Adrenal gland (tissue), 12 donors: ENCODE data around the gene KIF19. TPM values are rescaled to one million over a fixed set of nuclear protein-coding genes. Genes with fewer than 3 reads are reported as not detected.

Source experiments
- DNase-seq, 7 donors: peaks; one replicate each; pipeline ENCODE4 v3.0.0-alpha.2; 2019 to 2020
- H3K27ac ChIP-seq, 5 donors: fragments of 200-600 bp; sonication (generic) in 4 of 5; 1 replicate in 3 of 5; 2 replicates in 2 of 5; pipeline versions ENCODE4 v1.5.1 to v1.8.0; 2016 to 2020; ENCODE audit warnings: mild to moderate bottlenecking in 1 of 5
- H3K27me3 ChIP-seq: fragments of 200-600 bp; 2 replicates; pipeline ENCODE4 v1.8.0; 2021
- H3K36me3 ChIP-seq, 2 donors: fragments of 200-600 bp; replicated peaks in 1 of 2; 1 replicate in 1 of 2; 2 replicates in 1 of 2; pipeline versions ENCODE4 v1.5.1 to v1.8.0; 2018 to 2022
- H3K4me1 ChIP-seq, 2 donors: fragments of 200-600 bp; replicated peaks in 1 of 2; 1 replicate in 1 of 2; 2 replicates in 1 of 2; pipeline versions ENCODE4 v1.5.1 to v1.8.0; 2018 to 2021
- H3K4me3 ChIP-seq, 4 donors: fragments of 200-600 bp; sonication (generic) in 3 of 4; one replicate each; pipeline ENCODE4 v1.5.1; 2016 to 2018
- H3K9me3 ChIP-seq, 3 donors: fragments of 200-600 bp; sonication (generic) in 1 of 3; replicated peaks in 1 of 3; 1 replicate in 2 of 3; 2 replicates in 1 of 3; pipeline versions ENCODE4 v1.5.1 to v1.8.0; 2016 to 2021
- POLR2A ChIP-seq, 2 donors: fragments of 450-650 bp; IDR thresholded peaks; one replicate each; pipeline ENCODE4 v1.6.1; 2017; ENCODE audit warnings: antibody characterized with exemption in 2 of 2, mild to moderate bottlenecking in 2 of 2, moderate library complexity in 1 of 2
- WGBS, 4 donors: extraction: QIAGEN DNeasy Blood & Tissue Kit in 2 of 4; methylation state at CpG; one replicate each; pipeline versions ENCODE4 v1.1.5 to v1.1.7; 2013 to 2017; 5-methylcytosine and 5-hydroxymethylcytosine counted together
- intact Hi-C, 2 donors: fragments of 100-400 bp; cut with DNase I; formaldehyde crosslinking; loops; one replicate each; pipeline versions ENCODE4 v1.14.1 to v1.15.0; 2022 to 2023
- polyA plus RNA-seq, 3 donors: library from polyadenylated mRNA; stranded (reverse); fragments of 200-250 nt in 2 of 3; fragments of 350-450 nt in 1 of 3; fragmentation: Illumina TruSeq in 1 of 3; extraction: RNeasy Lipid Tissue Mini Kit (QIAGEN cat#74804) in 1 of 3; gene quantifications; one replicate each; pipeline ENCODE4 v1.2.3, GENCODE V29; 2013 to 2014
- total RNA-seq, 9 donors: library from RNA; depleted of rRNA in 4 of 9; stranded (reverse); fragments of >200 nt in 4 of 9; fragments of 120-200 nt in 1 of 9; fragmentation: NEBNext Ultra II Directional in 1 of 9; extraction: Animal tissue kit (Norgen Biotek cat#: 25700) in 1 of 9; gene quantifications; one replicate each; pipeline versions ENCODE4 v1.1.0 to v1.2.4, GENCODE V29; 2013 to 2023
- TF ChIP-seq, protein P1 (sequence below), 6 experiments: fragments of 450-650 bp in 4 of 6; fragments of 200-600 bp in 2 of 6; sonication (generic) in 1 of 6; IDR thresholded peaks; 1 replicate in 5 of 6; 2 replicates in 1 of 6; pipeline versions ENCODE4 v1.5.1 to v1.8.0; 2016 to 2021; ENCODE audit warnings: antibody characterized with exemption in 6 of 6, mild to moderate bottlenecking in 2 of 6, moderate library complexity in 1 of 6
- donor health status: healthy with polysubstance abuse.
- donor health status: Bipolar disorder and iron deficiency.
- donor health status: DM: yes; HTN: yes; CAD: no.
- donor health status: DM: no; HTN: no; CAD: no.
- donor health status: DM: no; HTN: no; CAD: no.
- donor health status: DM: yes; HTN: yes; CAD: no.

Gene KIF19
- total and polyA plus RNA-seq, 12 donors, result 0.06 to 1.7 (median 0.30) TPM; not detected in 2

DNA sequence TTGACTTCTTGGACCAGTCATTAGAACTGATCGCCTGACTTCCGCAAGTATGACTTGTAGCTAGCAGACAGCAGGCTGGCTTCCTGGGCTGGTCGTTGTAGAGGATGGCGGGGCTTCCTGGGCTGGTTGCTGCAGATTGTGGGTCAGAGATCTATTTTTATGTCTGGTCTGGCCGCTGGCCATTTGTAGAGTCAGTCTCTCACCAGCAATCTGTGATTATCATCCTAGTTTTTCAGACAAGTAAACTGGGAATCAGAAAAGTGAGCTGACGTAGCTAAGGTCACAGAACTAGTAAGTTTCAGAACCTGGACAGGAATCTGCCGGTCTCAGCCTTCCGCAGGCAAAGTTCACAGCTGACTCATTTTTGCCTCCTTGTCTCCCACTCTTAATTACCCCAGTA, 60.4 kb downstream of the KIF19 start:
- WGBS, 4 donors, result 13 to 36% (median 30%) methylated on average over 8 of the region's 8 CpGs
- Histone ChIP-seq H3K4me1 (peaks cover 0 to 5% of the 10 kb centered on the region in 2 donors), H3K27ac (peak overlapping the region in 1 of 5 donors; percentile 63), H3K4me3 (no peak overlapping the region), H3K27me3 (no peaks in the 10 kb centered on the region), H3K9me3 (no peaks in the 10 kb centered on the region), H3K36me3 (no peaks in the 10 kb centered on the region)
- TF ChIP-seq POLR2A (IDR thresholded peaks at IDR 0.05), result no peak
- TF ChIP-seq, protein P1, sequence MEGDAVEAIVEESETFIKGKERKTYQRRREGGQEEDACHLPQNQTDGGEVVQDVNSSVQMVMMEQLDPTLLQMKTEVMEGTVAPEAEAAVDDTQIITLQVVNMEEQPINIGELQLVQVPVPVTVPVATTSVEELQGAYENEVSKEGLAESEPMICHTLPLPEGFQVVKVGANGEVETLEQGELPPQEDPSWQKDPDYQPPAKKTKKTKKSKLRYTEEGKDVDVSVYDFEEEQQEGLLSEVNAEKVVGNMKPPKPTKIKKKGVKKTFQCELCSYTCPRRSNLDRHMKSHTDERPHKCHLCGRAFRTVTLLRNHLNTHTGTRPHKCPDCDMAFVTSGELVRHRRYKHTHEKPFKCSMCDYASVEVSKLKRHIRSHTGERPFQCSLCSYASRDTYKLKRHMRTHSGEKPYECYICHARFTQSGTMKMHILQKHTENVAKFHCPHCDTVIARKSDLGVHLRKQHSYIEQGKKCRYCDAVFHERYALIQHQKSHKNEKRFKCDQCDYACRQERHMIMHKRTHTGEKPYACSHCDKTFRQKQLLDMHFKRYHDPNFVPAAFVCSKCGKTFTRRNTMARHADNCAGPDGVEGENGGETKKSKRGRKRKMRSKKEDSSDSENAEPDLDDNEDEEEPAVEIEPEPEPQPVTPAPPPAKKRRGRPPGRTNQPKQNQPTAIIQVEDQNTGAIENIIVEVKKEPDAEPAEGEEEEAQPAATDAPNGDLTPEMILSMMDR (IDR thresholded peaks at IDR 0.05), result no peak
- DNase-seq, result peak in 6 of 7 donors; percentile 45 to 73 (median 58)
- intact Hi-C loops, result no loop called here

DNA sequence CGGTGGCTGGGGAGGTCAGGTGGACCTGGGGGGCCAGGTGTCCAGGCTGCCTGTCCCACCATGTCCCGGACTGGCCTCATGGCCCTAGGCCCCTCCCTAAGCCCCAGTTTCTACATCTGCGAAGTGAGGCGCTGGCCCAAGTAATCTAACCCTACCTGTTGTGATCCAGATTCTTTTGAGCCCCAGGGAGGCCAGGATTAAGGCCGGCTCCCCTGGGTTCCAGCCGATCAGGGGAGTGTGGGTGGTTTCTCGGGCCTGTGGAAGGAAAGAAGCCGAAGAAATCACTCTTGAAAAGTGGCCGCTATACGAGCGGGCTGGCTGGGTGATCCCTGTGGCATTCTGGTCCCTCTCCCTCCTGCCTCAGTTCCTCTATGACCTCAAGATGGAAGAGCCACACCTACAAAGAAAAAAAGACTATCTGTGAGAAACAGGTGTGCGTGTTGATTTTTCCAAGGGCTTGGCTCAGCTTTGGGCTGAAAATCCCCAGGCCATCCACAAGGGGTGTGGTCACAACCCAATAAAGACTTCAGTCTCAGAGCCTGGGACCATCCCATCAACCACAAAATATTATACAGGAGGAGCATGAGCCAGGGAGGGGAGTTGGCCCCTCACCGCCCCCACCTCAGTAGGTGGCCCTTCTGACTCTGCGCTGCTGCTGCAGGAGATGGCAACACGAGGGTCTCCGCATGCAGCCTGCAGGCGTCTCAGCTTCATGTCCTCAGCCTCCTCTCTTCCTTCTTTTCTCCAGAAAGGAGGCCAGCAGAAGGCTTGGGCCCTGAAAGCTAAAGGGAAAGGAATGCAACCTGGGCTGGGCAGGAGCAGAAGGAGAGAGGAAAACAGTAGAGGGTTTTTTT, 61.6 kb downstream of the KIF19 start:
- Histone ChIP-seq H3K4me1 (peaks cover 0 to 5% of the 10 kb centered on the region in 2 donors), H3K4me3 (no peak overlapping the region), H3K9me3 (no peaks in the 10 kb centered on the region), H3K36me3 (no peaks in the 10 kb centered on the region), H3K27me3 (no peaks in the 10 kb centered on the region), H3K27ac (no peak overlapping the region)
- TF ChIP-seq POLR2A (IDR thresholded peaks at IDR 0.05), result no peak
- TF ChIP-seq, protein P1 (IDR thresholded peaks at IDR 0.05), result no peak
- no peak for DNase-seq
- intact Hi-C loops, result no loop called here
- WGBS, 4 donors, result 81 to 90% (median 87%) methylated on average over 15 to 17 of the region's 17 CpGs

DNA sequence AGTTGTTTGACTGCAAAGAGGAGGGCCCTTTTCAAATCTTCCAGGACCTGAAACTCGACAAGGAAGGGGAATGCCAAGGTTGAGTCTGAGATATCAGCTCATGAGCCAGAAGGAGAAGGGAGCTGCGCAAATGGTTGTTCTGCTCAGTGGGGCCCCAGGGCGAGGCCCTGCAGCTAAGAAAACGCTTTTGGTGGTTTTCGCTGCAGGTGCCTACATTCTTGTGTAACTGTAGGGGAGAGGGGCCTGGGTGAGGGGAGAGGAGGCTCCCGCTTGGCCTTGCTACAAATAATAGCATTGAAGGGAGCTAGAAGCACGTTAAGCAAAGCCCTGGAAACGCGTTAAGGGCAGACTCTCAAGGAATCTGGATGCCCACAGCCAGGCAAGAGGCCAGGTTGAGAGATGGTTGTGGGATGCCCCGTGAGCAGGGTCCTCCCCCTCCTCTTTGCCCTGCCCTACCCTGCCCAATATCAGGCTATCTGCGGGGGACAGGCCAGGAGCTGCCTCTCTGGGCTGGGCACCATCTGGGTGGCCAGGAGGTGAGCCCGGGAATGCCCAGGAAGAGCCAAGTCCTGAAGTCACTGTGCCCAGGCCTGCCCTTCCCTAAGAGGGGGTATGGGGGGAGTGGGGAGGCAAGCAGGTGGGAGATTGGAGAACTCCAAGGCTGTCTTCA, 63.2 kb downstream of the KIF19 start:
- no peaks in the 10 kb centered on the region for H3K36me3 ChIP-seq
- intact Hi-C loops, result no loop called here
- no peak overlapping the region for H3K27ac ChIP-seq
- H3K4me1 ChIP-seq, result peaks cover 0 to 5% of the 10 kb centered on the region in 2 donors
- TF ChIP-seq, protein P1 (IDR thresholded peaks at IDR 0.05), result no peak
- TF ChIP-seq POLR2A (IDR thresholded peaks at IDR 0.05), result no peak
- no peaks in the 10 kb centered on the region for H3K9me3 ChIP-seq
- no peaks in the 10 kb centered on the region for H3K27me3 ChIP-seq
- H3K4me3 ChIP-seq, result no peak overlapping the region
- no peak for DNase-seq
- 86 to 95% (median 89%) methylated on average over 8 to 12 of the region's 12 CpGs for WGBS, 4 donors

DNA sequence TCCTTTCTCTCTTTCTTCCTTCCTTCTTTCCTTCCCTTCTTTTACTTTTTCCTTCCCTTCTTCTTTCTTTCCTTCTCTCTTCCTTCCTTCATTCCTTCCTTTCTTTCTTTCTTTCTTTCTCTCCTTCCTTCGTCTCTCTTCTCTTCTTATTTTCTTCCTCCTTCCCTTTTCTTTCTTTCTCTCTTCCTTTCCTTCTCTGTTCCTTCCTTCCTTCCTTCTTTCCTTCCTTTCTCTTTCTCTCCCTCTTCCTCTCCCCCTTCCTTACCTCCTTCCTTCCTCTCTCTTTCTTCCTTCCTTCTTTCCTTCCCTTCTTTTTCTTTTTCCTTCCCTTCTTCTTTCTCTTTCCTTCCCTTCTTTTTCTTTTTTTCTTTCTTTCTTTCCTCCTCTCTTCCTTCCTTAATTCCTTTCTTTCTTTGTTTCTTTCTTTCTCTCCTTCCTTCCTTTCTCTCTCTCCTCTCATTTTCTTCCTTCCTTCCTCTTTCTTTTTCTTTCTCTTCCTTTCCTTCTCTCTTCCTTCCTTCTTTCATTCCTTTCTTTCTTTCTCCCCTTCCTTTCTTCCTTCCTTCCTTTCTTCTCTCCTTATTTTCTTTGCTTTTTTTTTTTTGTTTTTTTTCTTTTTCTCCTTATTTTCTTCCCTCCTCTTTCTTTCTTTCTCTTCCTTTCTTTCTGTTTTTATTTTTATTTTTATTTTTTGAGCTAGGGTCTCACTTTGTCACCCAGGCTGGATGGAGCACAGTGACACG, 64.1 kb downstream of the KIF19 start:
- H3K36me3 ChIP-seq, result no peaks in the 10 kb centered on the region
- no peak overlapping the region for H3K4me3 ChIP-seq
- no peaks in the 10 kb centered on the region for H3K27me3 ChIP-seq
- H3K4me1 ChIP-seq, result peaks cover 0 to 5% of the 10 kb centered on the region in 2 donors
- intact Hi-C loops, result no loop called here
- TF ChIP-seq, protein P1 (IDR thresholded peaks at IDR 0.05), result no peak
- no peak for TF ChIP-seq POLR2A (IDR thresholded peaks at IDR 0.05)
- no peak overlapping the region for H3K27ac ChIP-seq
- DNase-seq, result no peak
- H3K9me3 ChIP-seq, result no peaks in the 10 kb centered on the region
- 63 to 83% (median 79%) methylated on average over 2 of the region's 2 CpGs for WGBS, 4 donors
